Osteoblast (primary cell): ENCODE data around the gene TSPAN2. TPM values are rescaled to one million over a fixed set of nuclear protein-coding genes. Genes with fewer than 3 reads are reported as not detected.

Source experiments
- DNase-seq: peaks from one replicate; pipeline ENCODE4 v3.0.0; 2011; ENCODE audit warnings: low spot score, mixed read lengths; ENCODE audit not compliant: insufficient read length; ENCODE audit errors: missing footprints
- H2AFZ ChIP-seq: 2 replicates; pipeline ENCODE4 v1.6.0; 2011; ENCODE audit warnings: mild to moderate bottlenecking, low read length
- H3K27ac ChIP-seq: 2 replicates; pipeline ENCODE4 v1.5.1; 2011; ENCODE audit warnings: mild to moderate bottlenecking, low read depth, low read length, moderate library complexity
- H3K27me3 ChIP-seq: 2 replicates; pipeline ENCODE4 v1.6.0; 2012; ENCODE audit warnings: mild to moderate bottlenecking, control low read depth, inconsistent platforms, low read length, moderate library complexity; ENCODE audit not compliant: insufficient read depth
- H3K36me3 ChIP-seq: 2 replicates; pipeline ENCODE4 v1.5.1; 2011; ENCODE audit warnings: mild to moderate bottlenecking, low read length, control low read depth, moderate library complexity; ENCODE audit not compliant: insufficient read depth
- H3K4me1 ChIP-seq: 2 replicates; pipeline ENCODE4 v1.5.1; 2011; ENCODE audit warnings: mild to moderate bottlenecking, low read length, control low read depth, moderate library complexity; ENCODE audit not compliant: insufficient read depth
- H3K4me2 ChIP-seq: 2 replicates; pipeline ENCODE4 v1.6.0; 2011; ENCODE audit warnings: mild to moderate bottlenecking, low read length; ENCODE audit not compliant: insufficient read depth
- H3K4me3 ChIP-seq: fragments of 200-600 bp; sonication (generic); 3 replicates; pipeline ENCODE4 v1.5.1; 2012; ENCODE audit warnings: mild to moderate bottlenecking, low read length, inconsistent platforms; ENCODE audit not compliant: insufficient read depth
- H3K79me2 ChIP-seq: 2 replicates; pipeline ENCODE4 v1.6.0; 2012; ENCODE audit warnings: mild to moderate bottlenecking, low read length, control low read depth, inconsistent platforms; ENCODE audit not compliant: insufficient read depth
- H3K9me3 ChIP-seq: 2 replicates; pipeline ENCODE4 v1.5.1; 2011; ENCODE audit warnings: low read depth, low read length, control low read depth
- H4K20me1 ChIP-seq: 2 replicates; pipeline ENCODE4 v1.6.0; 2012; ENCODE audit warnings: mild to moderate bottlenecking, low read length, control low read depth; ENCODE audit not compliant: insufficient read depth
- total RNA-seq: library from RNA; depleted of rRNA; stranded (reverse); fragments of >200 nt; gene quantifications from 2 replicates; pipeline ENCODE4 v1.2.3, GENCODE V29; 2012
- TF ChIP-seq, protein P1 (sequence below): IDR thresholded peaks from 2 replicates; pipeline ENCODE4 v1.5.1; 2011; ENCODE audit warnings: mild to moderate bottlenecking, low read depth, low read length, moderate library complexity; ENCODE audit errors: extremely low read depth

The TSPAN2 gene
- total RNA-seq, 1 donor: 1.4 TPM

DNA sequence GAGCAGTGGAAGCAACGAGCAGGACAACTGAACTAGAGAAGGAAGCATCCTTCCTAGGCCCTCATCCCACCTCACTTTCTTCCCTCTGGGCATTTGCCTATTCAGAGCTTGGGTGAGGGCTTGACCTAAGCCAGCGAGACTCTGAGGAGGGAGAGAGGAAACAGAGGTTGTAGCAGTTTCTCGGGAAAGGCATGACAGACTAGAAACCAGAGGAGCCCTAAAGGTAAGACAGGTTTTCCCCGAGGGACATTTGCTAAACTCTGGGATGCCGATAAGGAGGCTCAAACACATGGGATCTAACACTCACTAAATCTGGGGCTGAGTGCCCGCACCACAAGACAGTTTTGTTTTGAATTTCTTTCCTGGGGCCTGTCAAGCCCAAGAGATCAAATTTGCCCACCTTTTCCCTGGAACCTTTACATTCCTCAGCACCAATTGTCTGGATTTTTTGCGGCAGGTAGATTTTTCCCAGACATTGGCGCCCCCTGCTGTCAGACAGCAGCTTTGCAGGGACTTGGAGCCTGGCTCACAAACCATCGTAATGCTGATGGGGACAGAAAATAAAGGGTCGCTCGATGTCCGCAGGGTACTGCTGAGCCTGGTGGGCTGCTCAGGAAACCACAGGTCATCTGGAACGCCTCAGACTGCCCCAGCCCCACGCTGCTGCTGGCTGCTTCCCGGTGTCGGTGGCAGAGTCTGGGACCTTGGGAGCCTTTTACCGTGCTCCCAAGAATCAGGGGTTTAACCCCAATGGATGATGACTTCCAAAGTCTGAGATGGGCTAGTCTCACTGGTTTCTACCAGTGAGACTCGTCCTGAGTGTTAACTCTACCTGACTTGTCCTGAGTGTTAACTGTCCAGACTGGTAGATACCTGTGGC lies 23.4 kb upstream of the TSPAN2 start:
- no peaks in the 10 kb centered on the region for H3K9me3 ChIP-seq
- peak overlapping the region; percentile 79 for H2AFZ ChIP-seq
- no peaks in the 10 kb centered on the region for H3K36me3 ChIP-seq
- no peak for DNase-seq
- no peaks in the 10 kb centered on the region for H4K20me1 ChIP-seq
- peak overlapping the region; percentile 46 for H3K4me2 ChIP-seq
- H3K4me3 ChIP-seq: no peak overlapping the region
- no peaks in the 10 kb centered on the region for H3K27me3 ChIP-seq
- peaks cover 40% of the 10 kb centered on the region for H3K4me1 ChIP-seq
- H3K27ac ChIP-seq: peak overlapping the region; percentile 65
- no peaks in the 10 kb centered on the region for H3K79me2 ChIP-seq
- TF ChIP-seq, protein P1, sequence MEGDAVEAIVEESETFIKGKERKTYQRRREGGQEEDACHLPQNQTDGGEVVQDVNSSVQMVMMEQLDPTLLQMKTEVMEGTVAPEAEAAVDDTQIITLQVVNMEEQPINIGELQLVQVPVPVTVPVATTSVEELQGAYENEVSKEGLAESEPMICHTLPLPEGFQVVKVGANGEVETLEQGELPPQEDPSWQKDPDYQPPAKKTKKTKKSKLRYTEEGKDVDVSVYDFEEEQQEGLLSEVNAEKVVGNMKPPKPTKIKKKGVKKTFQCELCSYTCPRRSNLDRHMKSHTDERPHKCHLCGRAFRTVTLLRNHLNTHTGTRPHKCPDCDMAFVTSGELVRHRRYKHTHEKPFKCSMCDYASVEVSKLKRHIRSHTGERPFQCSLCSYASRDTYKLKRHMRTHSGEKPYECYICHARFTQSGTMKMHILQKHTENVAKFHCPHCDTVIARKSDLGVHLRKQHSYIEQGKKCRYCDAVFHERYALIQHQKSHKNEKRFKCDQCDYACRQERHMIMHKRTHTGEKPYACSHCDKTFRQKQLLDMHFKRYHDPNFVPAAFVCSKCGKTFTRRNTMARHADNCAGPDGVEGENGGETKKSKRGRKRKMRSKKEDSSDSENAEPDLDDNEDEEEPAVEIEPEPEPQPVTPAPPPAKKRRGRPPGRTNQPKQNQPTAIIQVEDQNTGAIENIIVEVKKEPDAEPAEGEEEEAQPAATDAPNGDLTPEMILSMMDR: peak; percentile 96

DNA sequence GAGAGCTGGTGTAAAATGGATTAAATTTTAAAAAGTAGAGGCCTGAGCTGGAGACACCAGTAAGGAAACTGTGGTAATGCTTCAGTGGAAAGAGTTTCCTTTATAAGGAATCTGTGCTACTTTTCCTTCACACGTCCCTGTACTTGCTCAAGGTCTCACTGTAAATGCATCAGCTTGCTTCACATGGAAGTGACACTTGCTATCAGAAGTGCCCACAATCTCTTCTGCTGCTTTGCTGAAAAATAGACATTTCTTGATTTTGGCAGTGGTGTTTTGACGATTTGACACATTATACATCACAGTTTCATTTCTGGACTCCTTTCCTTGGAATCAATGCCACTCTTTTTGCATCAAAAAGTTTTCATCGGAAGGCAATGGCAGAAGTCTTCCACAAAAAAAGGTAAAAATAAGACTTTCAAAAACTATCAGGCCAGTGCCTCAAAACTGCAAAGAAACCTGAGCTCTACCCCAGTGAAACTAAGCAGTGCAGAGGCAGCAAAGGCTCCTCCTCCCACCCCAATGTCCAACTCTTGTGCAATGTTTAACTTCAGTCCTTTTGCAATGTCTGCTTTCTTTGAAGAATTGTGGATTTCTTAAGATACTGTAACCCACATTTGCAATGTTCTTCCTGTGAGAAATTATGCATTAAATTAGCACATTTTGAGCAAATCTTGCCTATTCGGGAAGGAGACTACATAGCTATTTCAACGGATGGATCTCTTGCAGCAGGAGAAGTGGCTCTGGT lies 18.4 kb upstream of the TSPAN2 start:
- Histone ChIP-seq H3K36me3 (no peaks in the 10 kb centered on the region), H3K4me1 (peaks cover 14% of the 10 kb centered on the region), H3K79me2 (no peaks in the 10 kb centered on the region), H3K27ac (no peak overlapping the region), H3K4me3 (no peak overlapping the region), H2AFZ (peak overlapping the region; percentile 60), H3K4me2 (no peak overlapping the region), H3K9me3 (no peaks in the 10 kb centered on the region), H4K20me1 (no peaks in the 10 kb centered on the region), H3K27me3 (no peaks in the 10 kb centered on the region)
- DNase-seq: peak; percentile 68
- TF ChIP-seq, protein P1: no peak

DNA sequence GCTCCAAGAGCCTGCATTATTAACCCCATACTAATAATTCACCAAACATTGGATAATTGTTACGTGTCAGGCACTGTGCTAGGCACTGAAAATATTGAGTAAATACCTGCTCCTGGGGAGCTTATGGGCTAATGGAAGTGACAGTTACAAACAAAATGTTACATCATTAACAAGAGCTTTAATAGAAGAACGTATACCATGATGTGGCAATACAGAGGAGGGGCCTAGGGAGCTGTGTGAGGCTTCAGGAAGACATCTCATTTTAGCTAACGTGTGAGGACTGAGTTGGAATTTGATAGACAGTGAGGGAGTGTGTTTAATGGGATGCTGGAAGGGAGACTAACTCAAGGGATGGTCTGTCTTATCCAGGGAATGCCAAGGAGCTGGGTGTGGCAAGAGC lies 16.5 kb upstream of the TSPAN2 start:
- Histone ChIP-seq H3K79me2 (no peaks in the 10 kb centered on the region), H3K4me2 (no peak overlapping the region), H2AFZ (no peak overlapping the region), H3K9me3 (no peaks in the 10 kb centered on the region), H3K4me1 (peaks cover 14% of the 10 kb centered on the region), H3K27me3 (no peaks in the 10 kb centered on the region), H4K20me1 (no peaks in the 10 kb centered on the region), H3K36me3 (no peaks in the 10 kb centered on the region), H3K4me3 (no peak overlapping the region), H3K27ac (no peak overlapping the region)
- TF ChIP-seq, protein P1: no peak
- no peak for DNase-seq

DNA sequence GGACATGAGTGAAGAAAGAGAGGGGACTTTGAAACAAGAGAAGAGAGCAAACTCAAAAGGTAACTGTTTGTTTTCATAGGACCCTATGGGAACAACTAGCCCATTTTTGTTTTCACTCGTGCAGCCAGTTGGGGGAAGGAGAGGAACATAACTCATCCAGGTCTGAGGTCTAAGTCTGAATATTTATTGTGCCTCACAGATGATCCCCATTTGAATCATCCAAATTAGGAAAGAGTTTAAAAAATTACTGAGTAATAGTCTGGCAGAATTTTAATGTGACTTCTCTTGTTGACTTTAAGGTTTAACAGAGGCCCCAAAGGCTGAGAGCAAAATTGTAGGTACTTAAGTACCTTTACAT lies 10.4 kb upstream of the TSPAN2 start:
- H3K27ac ChIP-seq: peak overlapping the region; percentile 93
- no peaks in the 10 kb centered on the region for H3K27me3 ChIP-seq
- peaks cover 18% of the 10 kb centered on the region for H3K4me1 ChIP-seq
- no peaks in the 10 kb centered on the region for H3K9me3 ChIP-seq
- peak overlapping the region; percentile 82 for H3K4me2 ChIP-seq
- H3K79me2 ChIP-seq: no peaks in the 10 kb centered on the region
- H3K36me3 ChIP-seq: no peaks in the 10 kb centered on the region
- peak overlapping the region; percentile 57 for H3K4me3 ChIP-seq
- no peak for DNase-seq
- TF ChIP-seq, protein P1: no peak
- H2AFZ ChIP-seq: peak overlapping the region; percentile 24
- no peaks in the 10 kb centered on the region for H4K20me1 ChIP-seq
